ENCODE data around the gene PI4KB. TPM values are rescaled to one million over a fixed set of nuclear protein-coding genes. Genes with fewer than 3 reads are reported as not detected.

PI4KB gene
- total and polyA plus RNA-seq, 2 of the 13 experiments (the other 11 are each of a cell fraction or from before 2014, with no cell fraction given), result 19.5 to 29.3 TPM

DNA sequence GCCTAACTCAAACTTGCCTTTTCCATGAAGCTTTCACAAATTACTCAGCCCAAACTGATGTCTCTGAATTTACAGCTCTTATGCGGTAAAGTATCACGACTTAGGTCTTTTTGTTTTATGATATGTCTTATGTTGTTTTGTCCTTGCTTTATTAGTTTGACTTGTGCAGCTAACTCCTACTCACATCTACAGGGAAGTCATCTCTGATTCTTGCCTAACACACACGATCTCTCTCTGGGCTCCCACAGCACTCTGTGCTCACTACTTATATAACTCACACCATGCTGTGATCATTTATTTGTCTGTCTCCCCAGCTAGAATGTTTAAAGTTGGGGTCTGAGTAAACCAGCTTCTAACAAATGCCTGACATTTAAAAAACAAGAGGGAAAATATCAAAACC lies 9.3 kb upstream of the PI4KB start (continued):
- TF ChIP-seq, protein P1, sequence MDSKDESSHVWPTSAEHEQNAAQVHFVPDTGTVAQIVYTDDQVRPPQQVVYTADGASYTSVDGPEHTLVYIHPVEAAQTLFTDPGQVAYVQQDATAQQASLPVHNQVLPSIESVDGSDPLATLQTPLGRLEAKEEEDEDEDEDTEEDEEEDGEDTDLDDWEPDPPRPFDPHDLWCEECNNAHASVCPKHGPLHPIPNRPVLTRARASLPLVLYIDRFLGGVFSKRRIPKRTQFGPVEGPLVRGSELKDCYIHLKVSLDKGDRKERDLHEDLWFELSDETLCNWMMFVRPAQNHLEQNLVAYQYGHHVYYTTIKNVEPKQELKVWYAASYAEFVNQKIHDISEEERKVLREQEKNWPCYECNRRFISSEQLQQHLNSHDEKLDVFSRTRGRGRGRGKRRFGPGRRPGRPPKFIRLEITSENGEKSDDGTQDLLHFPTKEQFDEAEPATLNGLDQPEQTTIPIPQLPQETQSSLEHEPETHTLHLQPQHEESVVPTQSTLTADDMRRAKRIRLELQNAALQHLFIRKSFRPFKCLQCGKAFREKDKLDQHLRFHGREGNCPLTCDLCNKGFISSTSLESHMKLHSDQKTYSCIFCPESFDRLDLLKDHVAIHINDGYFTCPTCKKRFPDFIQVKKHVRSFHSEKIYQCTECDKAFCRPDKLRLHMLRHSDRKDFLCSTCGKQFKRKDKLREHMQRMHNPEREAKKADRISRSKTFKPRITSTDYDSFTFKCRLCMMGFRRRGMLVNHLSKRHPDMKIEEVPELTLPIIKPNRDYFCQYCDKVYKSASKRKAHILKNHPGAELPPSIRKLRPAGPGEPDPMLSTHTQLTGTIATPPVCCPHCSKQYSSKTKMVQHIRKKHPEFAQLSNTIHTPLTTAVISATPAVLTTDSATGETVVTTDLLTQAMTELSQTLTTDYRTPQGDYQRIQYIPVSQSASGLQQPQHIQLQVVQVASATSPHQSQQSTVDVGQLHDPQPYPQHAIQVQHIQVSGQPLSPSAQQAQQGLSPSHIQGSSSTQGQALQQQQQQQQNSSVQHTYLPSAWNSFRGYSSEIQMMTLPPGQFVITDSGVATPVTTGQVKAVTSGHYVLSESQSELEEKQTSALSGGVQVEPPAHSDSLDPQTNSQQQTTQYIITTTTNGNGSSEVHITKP (CRISPR knock-in tag; IDR thresholded peaks at IDR 0.05; ENCODE audit: low read depth), result no peak

GRCh38 chr1:151334822-151335221 lies 7.6 kb upstream of the PI4KB start:
- no peaks in the 10 kb centered on the region for H3K4me1 ChIP-seq (ENCODE audit: insufficient read depth, low read length)
- ATAC-seq (no peak), FAIRE-seq (no peak), DNase-seq (ENCODE audit: low spot score) (no peak)
- H3K27me3 ChIP-seq (ENCODE audit: control insufficient read depth in 1 of 2, insufficient read depth in 2 of 2, low read length in 2 of 2), result no peaks in the 10 kb centered on the region
- ChIA-PET POLR2A (no interaction called here), CTCF (ENCODE audit: low intra/inter-chr PET ratio, low total read pairs) (no interaction called here)
- H2AFZ ChIP-seq (ENCODE audit: low read length), result no peak overlapping the region
- H3K27ac ChIP-seq (ENCODE audit: extremely low read length, insufficient read depth, low read length), result no peak overlapping the region
- no peaks in the 10 kb centered on the region for H4K20me1 ChIP-seq (ENCODE audit: insufficient read depth, low read length)
- WGBS (ENCODE audit: low lambda C conversion rate), result 72% methylated on average over 5 of the region's 5 CpGs
- no peak overlapping the region for H3K4me3 ChIP-seq (replicated peaks in 1 of 3; ENCODE audit: insufficient read depth in 1 of 3, low read depth in 2 of 3, low read length in 3 of 3)
- in situ Hi-C loops (cut with HindIII; ENCODE audit: extremely low pct_ligation_motif_present, low pct_unique_long_range_greater_than_20kb), result no loop called here
- intact Hi-C loops (cut with micrococcal nuclease; ENCODE audit: unreplicated experiment), result no loop called here
- H3K9me3 ChIP-seq (ENCODE audit: low read length), result no peaks in the 10 kb centered on the region
- H3K79me2 ChIP-seq (ENCODE audit: insufficient read depth, low read length), result no peaks in the 10 kb centered on the region
- no peaks in the 10 kb centered on the region for H3K36me3 ChIP-seq (replicated peaks in 1 of 2; ENCODE audit: control insufficient read depth in 1 of 2, insufficient read depth in 2 of 2, low read length in 2 of 2)
- TF ChIP-seq PHF5A (CRISPR knock-in tag; IDR thresholded peaks at IDR 0.05; ENCODE audit: low read depth, unreplicated experiment) (no peak), POLR2G (IDR thresholded peaks at IDR 0.05; ENCODE audit: low read depth, low read length) (no peak), ZMYM4 (CRISPR knock-in tag; IDR thresholded peaks at IDR 0.05) (no peak), ATF2 (CRISPR knock-in tag; IDR thresholded peaks at IDR 0.05) (no peak), ELF1 (CRISPR knock-in tag; IDR thresholded peaks at IDR 0.05) (no peak), KDM5A (IDR thresholded peaks at IDR 0.05; ENCODE audit: borderline replicate concordance, low read length) (no peak), ZBTB14 (CRISPR knock-in tag; IDR thresholded peaks at IDR 0.05) (no peak), ZFY (CRISPR knock-in tag; IDR thresholded peaks at IDR 0.05) (no peak), NR2F2 (IDR thresholded peaks at IDR 0.05; ENCODE audit: borderline replicate concordance, low read depth) (no peak), SMC3 (IDR thresholded peaks at IDR 0.05; ENCODE audit: low read length) (no peak), POLR2AphosphoS2 (IDR thresholded peaks at IDR 0.05; ENCODE audit: low read depth, low read length) (no peak), SNRNP70 (IDR thresholded peaks at IDR 0.05; ENCODE audit: low read depth, low read length) (no peak)
- H3K4me2 ChIP-seq (ENCODE audit: low read depth, low read length), result no peak overlapping the region
- no peak overlapping the region for H3K9ac ChIP-seq (ENCODE audit: insufficient read depth, low read depth, low read length)
- BruUV-seq (replicated peaks), result no TSS peak

Data from HepG2 (cell line).